ENCODE results near the gene RXRA.
A peak's percentile ranks its signal among the peaks of the same experiment; 100 is the strongest.

RXRA gene

DNA sequence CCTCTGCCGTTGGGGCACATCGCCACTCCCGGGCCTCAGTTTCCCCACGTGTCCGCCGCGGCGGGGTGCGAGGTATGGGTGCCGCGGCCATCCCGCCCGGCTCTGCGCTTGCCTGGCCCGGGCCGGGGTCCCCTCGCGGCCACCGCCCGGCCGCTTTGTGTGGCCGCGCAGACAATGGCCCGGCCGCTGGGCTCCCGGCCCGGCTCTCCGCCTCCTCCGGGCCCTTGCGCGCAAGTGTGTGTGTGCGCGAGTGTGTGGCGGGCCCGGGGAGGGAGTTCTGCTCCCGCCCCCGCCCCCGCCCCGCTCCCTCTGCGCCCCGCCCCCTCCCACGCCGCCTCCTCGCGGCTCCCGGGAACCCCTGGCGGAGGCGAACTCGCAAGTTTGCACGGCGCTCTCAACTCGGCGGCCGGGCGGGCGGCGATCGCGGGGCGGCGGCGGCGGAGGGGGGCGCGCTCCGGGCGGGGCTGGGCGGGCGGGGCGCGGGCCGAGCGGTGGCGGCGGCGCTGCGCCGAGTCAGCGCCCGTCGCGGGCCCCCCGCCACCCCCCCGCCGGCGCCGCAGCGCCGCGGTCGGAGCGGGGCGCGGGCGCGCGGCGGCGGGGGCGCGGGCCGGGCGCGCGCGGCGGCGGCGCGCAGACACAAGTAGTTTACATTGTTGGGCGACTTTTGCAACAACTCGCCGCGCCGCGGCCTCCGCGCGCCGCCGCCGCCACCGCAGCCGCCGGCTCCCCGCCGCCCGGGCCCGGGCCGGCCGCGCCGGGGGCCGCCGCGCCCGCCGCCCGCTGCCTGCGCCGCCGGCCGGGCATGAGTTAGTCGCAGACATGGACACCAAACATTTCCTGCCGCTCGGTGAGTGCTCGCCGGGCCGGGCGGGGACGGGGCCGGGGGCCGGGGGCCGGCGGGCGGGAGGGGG lies at the start of gene RXRA:
Gene RXRA (plus strand): TSS at position 643 of the 911 bp plus-strand sequence. CDS start 177 bp downstream, at position 820.
- DNase-seq: peak; percentile 79

DNA sequence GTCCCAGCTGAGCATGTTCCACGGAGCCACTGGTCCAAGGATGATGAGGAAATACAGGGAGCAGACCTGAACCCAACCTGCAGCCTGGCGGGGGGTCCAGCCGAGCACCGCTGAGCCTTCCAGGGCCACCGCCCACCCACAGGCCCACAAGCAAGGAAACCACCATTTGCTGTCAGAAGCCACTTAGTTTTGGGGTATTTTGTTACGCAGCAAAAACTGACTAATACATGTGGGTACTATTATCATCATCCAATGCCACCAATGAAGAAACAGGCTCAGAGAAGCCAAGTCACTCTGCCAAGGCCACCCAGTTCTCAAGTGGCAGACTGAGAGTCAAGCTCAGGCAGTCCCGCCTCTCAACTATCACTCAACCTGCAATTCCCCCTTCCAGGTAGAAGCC lies 48.0 kb upstream of the RXRA start:
- DNase-seq: no peak

DNA sequence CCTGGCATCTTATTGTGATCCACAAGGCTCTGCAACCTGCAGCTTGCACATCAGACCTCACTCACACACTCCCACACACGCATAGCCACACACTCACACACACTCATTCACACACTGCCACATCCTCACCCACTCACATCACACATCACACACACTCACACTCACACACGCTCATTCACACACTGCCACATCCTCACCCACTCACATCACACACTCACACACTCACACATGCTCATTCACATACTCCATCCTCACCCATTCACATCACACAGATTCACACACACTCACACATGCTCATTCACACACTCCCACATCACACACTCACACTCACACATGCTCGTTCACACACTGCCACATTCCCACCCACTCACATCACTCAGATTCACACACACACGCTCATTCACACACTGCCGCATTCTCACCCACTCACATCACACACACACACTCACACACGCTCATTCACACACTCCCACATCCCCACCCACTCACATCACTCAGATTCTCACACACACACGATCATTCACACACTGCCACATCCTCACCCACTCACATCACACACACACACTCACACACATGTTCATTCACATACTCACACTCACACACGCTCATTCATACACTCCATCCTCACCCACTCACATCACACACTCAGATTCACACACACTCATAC lies 47.1 kb upstream of the RXRA start:
- DNase-seq: no peak

DNA sequence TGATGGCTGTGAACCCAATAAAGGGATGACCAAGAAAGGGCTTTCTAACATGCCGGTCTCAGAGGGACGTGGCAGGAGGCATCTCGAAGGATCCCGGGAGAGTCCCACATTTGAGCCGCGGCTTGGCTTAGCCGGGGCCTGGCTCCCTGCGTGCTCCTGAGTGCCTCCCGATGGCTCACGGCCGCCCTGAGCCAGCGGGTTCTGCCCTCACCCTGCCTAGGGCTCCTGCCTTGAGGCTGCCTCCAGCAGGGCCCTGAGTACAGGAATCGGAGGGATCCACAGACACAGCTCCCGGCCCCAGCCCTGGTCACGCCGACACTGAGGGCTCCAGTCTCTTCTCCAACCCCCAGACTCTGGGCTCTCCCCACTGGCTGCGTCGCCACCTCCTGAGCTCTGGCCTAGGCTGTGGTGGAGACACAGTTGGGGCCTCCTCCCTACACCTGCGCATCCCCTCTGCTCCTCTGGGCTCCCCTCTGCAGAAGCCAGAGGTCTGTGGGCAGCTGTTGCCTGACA lies 44.1 kb upstream of the RXRA start:
- no peak for DNase-seq

DNA sequence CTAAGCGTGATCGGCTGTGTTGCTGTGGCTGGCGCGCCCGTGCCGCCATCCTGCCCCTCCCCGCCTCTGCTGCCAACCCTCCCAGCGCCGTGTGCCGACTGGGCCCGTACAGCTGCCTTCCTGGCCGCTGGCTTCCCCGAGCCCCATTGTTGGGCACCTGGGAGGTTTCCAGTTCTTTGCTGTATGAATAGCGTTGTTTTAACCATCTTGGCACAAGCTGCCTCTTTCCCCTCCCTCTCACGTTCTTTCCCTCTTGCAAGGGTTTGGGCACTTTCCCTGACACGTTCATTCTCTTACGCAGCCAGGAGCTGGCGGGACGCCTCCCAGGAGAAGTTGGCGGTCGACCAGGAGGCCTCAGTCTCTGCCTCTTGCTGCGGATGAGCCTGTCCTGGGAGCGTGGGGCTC lies 43.1 kb upstream of the RXRA start:
- DNase-seq: no peak

DNA sequence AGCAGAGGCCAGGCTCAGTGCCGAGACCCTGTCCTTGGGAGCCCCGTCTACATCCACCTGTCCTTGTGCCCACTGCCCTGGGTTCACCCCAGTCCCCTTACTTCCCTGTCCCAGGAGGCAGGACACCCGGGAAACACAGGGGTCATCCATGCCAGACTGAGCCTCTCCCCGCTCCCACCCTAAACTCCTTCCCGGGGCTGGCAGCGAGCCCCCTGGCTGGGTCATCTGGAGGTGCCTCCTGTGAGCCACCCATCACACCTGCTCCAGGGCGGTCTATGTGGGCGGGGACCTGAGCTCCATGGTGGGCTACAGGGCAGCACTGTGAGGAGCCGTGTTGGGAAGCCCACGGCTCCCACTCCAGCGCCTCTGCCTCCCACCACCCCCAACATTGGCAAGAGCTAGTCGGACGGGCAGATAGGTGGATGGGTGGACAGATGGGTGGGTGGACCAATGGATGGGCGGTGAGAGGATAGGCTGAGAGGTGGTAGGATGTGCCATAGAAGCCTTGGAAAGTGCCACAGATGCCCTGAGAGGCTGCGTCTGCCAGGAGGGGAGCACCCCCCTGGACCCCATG lies 42.5 kb upstream of the RXRA start:
- no peak for DNase-seq

DNA sequence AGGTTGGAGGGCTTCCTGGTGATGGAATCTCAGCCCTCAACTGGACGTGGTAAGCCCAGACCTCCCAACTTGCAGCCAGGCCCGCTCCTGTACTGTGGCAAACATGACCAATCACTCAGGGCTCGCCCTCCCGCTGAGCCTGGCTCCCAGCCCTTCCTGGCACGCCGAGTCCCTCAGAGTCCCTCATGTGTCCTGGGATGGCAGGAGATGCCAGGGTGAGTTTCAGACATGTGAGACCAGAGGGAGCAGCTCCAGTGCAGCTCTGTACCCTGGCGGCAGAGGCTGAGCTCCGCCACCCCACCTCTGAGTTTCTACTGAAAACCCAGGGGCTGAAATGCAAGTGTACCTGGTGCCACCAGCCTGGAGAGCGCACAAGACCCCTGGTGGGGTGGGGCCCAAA lies 42.0 kb upstream of the RXRA start:
- no peak for DNase-seq

DNA sequence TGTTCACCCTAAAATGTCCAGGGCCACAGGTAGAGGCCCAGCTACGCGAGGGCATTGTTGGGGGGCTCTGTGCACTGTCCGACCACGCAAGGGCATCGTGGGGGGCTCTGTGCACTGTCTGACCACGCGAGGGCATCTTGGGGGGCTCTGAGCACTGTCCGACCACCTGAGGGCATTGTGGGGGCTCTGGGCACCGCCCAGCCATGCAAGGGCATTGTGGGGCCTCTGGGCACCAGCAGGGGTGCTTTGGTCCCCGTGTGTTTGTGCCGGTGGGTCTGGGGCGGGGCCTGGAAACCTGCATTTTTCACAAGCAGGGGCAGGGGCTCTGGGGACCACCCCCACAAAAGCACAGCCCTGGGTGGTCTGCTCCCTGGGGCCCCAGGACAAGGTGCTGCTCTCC lies 41.5 kb upstream of the RXRA start:
- DNase-seq: no peak

DNA sequence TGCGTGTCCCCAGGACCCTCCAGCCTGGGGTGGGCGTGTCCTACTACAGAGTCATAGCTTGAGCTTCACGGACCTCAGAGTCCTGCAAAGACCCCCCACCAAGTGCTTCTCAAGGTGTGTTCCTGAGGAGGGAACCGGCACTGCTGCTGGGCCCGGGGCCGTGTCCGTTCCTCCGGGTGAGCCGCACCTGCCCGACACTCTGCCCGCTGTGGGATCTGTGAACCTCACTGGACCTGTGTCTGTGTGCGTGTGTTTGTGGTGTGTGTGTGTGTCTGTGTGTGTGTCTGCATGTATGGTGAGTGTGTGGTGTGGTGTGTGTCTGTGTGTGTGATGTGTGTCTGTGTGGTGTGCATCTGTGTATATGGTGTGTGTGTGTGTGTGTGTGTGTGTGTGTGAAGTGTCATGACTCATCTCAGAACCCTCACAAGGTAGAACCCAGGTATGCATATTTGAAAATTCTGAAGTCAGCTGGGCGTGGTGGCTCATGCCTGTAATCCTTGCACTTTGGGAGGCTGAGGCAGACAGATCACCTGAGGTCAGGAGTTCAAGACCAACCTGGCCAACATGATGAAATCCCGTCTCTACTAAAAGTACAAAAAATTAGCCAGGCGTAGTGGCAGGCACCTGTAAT lies 40.9 kb upstream of the RXRA start:
- no peak for DNase-seq

DNA sequence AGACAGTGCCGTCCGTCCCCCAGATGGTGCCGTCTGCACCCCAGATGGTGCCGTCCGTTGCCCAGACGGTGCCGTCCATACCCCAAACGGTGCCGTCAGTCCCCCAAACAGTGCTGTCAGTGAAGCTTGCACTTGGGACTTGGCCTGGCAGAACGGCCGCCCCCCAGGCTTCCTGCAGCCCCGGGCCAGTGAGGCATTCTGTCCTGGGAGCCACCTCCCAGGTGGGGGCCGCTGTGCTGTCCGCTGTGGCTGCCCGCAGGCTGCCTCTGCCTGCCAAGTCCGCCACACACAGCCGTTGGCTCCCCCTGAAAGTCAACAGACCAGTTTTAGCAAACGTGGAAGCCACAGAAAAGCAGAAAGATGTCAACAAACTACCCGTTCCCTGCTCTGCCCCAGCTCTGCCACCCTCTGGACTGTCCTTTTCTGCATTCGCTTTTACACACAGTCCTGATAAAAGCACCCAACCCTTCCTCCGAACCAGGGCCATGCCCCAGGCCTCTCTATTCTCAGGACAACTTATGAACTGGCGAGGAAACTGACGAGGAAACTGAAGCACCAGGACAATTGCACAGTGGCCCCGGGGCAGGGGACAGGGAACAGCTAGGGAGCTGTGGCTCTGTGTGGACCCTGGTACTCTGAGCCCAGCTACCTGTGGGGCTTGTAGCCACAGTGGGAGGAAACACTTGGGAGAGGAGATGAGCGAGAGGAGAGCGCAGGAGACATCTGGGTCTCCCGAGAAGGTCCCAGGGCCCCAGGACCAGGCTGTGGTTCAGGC lies 39.6 kb upstream of the RXRA start:
- DNase-seq: no peak

DNA sequence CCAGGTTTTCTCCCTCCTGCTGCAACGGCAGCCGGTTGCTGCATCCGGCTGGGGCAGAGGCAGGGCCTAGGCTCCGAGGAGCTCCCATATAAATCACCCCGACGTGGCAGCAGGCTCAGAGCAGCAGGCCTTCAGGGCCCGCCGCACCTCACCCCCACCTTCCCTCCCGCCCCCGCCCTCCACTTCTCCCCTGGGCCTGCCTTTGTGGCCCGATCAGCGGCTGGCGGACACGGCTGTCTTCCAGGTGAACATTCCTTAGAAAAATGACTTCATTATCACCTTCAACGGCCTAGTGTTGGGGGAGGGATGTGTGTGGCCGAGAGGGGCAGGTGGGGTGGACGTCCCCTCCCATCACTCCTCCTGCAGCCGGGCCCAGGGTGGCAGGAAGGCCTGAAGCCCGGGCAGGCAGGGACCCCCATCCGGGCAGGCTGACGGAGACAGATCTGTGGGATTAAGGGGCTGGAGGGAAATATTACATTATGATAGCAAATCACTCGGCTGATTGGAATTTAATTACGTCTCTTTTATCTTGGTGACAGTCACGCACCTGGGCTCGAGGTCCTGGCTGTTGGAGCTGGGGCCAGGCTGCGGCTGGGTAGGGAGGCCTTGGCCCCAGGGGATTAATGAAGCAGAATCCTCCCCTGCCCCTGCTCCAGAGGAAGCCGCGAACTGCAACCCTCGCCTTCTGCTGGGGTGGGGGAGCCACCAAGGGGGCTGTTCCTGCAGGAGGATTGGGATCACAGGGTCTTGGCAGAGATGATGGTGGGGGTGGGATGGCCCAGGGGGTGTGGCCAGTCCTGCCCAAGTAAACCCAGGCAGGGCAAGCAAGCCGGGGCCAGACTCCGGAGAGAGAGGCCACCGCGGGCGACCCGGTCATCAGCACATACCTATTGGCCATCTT lies 38.4 kb upstream of the RXRA start:
- no peak for DNase-seq

DNA sequence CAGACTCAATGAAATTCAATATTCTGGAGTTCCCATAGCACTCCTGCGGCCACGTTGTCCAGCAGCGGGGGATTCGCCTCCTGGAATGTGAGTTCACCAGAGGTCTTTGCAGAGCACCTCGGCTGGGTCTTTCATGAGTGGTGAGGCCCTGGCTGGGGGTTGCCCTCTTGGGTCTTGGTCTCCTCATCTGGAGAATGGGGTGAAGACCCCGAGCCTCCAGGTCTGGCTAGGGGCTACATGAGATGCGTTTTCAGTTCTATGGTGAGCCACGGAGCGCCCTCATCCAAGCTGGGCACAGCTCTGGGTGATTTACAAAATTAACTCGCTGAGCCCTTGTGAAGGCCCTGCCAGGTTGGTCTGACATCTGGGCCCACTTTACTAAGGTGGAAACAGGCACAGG lies 37.5 kb upstream of the RXRA start:
- DNase-seq: no peak

DNA sequence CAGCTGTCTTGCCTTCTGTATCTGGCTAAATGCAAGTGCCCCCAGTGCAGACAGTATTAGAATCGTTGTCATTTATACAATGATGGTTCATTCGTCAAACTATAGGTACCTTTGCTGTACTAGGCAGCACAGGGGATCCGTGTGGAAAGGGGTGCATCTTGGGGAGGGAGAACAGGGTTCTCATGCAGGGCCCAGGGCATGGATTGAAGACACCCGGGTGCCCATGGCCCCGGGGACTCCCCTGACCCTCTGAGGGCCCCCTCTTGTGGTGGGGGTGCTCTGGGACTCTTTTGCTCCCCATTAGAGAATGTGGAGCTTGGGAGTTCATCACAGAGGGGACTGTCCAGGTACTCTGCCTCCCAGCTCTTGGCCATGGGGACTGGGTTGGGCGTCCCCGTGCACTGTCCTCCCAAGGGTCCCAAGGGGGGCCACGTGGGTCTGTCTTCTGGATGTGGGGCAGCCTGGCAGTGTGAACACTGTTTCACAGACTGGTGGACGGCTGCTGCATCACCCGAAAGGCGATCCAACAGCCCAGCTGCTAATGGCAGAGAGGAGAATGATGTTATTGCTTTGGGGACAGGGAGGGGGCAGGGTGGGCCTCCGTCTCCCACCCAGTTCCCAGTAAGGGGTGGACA lies 36.9 kb upstream of the RXRA start:
- DNase-seq: no peak

DNA sequence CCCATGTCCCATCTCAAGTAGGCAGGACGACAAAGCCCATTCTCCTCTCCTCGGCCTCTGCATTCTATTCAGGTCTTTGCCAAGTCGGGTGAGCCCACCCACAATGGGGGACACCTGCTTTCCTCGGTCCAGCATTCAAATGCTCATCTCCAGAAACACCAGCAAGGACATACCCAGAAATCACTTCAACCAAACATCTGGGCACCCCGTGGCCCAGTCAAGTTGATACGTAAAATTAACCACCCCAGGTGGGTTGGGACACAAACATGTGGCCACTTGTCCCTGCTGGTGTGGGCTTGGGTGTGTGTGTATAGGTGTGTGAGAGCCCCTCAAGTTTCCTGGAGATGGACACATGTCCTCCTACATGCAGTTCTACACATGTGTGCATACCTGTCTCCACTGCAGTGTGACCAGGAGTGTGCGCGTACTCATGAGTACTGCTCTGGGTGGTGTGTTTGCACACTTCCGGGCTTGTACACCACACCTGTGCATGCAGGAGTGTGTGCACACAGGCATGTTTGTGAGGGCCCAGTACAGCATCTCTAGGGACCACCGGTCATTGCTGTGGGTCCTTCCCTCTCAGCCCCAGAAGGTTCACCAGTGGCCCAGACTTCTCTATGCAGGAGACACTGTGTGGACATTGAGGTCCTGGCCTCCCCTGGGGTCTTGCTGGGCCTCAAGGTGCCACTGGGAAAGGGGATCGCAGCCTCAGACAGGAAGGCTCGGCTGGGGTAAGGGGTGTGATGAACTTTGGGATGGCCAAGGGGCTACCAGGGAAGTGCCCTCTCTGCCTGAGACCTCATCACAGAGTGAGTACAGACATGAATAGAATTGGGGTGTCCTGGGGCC lies 35.4 kb upstream of the RXRA start:
- no peak for DNase-seq

DNA sequence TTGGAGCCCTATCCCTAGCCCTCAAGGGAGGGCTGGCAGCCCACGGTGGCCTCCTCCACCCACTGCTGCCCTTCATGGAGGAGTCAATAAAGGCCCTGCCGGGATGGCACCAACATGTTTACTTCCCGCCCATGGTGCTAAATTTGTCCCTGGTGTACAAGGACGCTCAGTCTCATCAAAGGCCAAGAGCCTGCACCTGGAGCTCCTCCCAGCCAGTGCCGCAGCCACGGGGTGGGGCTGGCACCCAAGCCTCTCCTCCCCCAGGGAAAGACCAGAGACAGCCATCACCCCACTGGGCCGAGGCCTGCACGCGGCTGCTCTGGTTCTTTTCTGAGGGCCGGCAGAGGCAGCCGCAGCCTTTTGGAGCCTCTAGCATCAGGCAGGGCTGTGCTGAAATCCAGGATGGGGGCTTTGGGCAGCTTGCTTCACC lies 34.8 kb upstream of the RXRA start:
- DNase-seq: no peak

DNA sequence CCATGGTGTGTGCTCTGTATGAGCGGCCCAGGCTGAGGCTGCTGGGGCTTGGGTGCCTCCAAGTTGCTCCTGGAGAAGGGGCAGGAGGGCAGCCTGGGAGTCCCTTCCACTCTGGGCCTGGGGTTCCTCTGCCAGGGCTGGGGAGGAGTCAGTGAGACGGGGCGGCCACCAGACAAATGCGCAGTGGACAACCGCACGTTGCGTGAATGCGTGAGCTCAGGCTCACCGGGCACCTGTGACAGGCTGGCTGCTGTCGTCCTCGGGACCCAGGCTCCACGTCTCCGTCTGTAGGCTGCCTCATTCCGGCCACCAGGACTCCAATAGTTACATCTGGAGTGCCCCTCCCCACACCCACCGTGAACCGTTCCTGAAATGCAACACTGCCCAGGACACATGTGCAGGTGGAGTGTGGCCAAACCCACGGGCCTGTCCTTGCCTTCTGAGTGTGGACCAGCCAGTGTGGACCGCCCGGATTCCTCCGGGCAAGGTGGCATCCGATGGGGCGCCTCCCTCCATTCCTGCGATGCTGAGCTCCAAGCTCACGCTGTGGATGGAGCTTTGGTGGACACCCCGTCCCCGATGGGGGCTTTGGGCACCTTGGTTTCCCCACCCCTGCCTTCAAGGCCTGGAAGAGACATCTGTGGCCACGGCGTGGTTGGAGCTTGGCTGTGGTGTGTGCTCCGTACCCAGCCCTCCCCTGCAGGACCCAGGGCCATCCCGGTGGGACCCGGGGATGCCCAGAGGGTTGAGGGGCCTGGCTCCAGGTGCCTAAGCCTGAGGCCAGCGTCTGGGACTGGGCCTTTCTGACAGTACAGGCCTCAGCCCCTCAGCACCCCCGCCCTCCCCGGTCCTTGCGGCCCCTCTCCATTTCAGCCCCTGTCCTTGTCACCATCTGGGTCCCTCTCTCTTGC lies 34.0 kb upstream of the RXRA start:
- DNase-seq: no peak

DNA sequence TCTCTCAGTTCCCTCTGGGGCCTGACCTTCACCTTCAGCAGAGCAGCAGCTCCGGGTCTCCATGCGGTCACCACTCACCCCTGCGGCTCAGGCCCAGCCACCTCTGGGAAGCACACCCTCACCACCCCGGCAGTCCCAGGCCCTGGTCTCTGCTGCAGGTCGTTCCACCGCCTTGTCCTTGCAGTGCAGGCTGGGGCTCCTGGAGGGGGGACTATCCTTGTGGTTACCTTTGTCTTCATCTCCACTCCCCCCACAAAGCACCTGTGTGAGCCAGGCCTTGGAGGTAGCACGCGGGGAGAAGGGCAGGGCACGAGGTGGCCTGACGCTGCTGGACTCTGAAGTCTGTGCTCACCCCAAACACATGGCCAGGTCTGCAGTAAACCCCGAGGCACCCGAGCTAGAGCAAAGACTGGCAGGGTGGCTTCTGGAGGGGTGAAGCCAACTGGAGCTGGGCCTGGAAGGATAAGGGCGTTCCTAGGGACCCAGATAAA lies 33.2 kb upstream of the RXRA start:
- DNase-seq: no peak

DNA sequence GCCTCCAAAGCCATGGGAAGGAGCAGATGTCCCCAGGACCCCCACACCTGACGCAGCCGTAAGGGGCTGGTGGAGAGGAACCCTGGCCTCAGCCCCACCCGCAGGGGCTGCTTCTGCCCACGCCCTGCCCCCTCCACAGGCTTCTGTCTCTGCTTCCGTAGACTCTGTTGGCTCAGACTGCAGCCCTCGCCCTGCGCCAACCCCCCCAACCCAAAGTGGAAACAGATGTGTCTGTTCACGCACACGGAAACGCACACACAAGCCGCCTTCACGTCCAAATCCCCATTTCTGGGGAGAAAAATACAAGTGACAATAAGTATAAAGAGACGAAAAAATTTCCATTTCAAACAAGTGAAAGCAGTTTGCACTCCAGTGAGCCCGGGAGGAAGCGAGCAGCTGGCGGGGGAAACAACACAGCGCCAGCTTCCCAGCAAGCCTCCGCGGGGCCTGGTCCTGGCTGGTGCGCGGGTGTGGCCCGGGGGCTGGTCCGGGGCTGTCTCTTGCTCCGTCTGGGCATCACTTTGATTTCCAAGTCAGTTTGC lies 32.6 kb upstream of the RXRA start:
- DNase-seq: no peak

Data from activated CD8-positive, alpha-beta memory T cell treated with anti-CD3 and anti-CD28 coated beads, Interleukin-2, amount 50 U/mL, for 4 hours (primary cell).